Stimulated activated naive CD8-positive, alpha-beta T cell treated with anti-CD3 and anti-CD28 coated beads, Interleukin-15, amount 100 ng/mL, for 72 hours (primary cell): ENCODE data around the gene KEAP1.

ENCODE experiments used
- ATAC-seq: fragments of 150-1000 bp; cut with Tn5 transposase; 2 replicates; pipeline ENCODE4 v1.10.0; 2021; ENCODE audit warnings: mild to moderate bottlenecking, moderate library complexity
- DNase-seq, 2 donors: peaks; one replicate each; pipeline ENCODE4 v3.0.0; 2021 to 2022
- H3K27ac Mint-ChIP-seq, 2 donors: one replicate each; pipeline ENCODE4 v1.8.0; 2022; ENCODE audit warnings: mild to moderate bottlenecking in 2 of 2, mixed read lengths in 2 of 2, moderate library complexity in 2 of 2
- H3K27me3 Mint-ChIP-seq: one replicate; pipeline ENCODE4 v1.8.0; 2022; ENCODE audit warnings: mixed read lengths
- H3K4me1 Mint-ChIP-seq: one replicate; pipeline ENCODE4 v1.8.0; 2022; ENCODE audit warnings: mild to moderate bottlenecking, mixed read lengths
- H3K4me3 Mint-ChIP-seq, 2 donors: one replicate each; pipeline ENCODE4 v1.8.0; 2022; ENCODE audit warnings: mild to moderate bottlenecking in 2 of 2, mixed read lengths in 2 of 2, moderate library complexity in 1 of 2
- H3K9me3 Mint-ChIP-seq, 2 donors: one replicate each; pipeline ENCODE4 v1.8.0; 2022; ENCODE audit warnings: mixed read lengths in 2 of 2

Gene KEAP1

DNA sequence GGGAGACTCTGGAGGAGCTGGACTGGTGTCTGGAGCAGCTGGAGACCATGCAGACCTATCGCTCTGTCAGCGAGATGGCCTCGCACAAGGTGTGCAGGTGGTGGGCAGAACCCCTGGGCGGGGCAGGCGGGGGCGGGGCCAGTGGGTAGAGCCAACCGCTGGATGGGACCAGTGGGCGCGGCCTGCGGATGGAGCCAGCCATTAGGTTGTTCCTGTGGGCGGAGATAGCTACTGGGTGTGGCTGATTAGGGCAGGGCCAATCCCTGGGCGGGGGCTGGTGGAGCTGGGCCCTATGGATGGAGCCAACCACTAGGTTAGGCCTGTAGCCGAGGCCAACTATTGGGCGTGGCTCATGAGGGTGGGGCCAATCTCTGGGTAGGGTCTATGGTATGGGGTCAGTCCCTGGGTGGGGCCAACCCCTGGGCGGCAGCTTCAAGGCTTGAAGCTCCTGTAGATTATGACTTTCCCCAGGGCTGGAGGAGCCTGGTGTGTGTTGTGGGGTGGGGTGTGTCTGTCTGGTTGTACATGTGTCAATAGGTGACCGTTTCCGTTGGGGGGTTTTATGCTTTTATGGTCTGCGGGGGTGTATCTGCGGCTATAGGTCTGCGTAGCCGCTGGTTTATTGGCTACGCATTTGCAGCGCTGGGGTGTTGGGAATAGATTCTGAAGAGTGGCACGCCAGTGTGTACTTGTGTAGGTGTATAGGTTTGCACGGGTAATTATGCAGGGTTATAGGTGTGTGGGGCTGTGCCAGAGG, 52.1 kb downstream of the KEAP1 start:
- peaks cover 15% of the 10 kb centered on the region for H3K4me1 Mint-ChIP-seq
- ATAC-seq: no peak

DNA sequence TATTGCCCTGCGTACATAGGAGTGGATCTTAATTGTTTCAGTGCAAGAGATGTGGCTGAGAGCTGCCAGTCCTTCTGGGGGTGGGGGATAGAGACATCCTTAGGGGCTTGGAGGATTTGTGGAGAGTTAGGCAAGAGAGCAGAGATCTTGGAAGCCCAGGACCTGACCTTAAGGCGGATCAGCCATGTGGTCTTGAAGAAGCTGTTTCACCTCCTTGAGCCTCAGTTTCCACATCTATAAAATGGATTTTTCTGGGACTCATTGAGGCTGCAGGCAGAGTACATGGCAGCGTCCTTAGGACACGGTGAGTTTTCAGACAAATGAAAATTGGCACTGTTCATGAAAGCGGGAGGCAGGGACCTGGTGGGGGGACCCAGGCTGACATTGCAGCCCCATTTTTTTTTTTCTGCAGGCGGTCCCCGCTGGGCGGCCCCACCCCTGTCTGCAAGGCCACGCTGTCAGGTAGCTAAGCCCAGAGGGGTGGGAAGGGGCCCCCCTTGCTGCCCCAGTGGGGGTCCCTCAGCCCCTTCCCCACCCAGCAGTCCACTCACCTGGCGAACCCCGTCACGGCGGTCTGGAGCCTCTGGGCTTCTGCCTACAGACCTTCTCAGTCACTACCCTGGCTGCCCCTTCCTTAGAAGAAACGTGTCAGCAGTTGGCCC, 52.8 kb downstream of the KEAP1 start:
- DNase-seq (no peak), ATAC-seq (no peak)
- no peaks in the 10 kb centered on the region for H3K27me3 Mint-ChIP-seq
- no peaks in the 10 kb centered on the region for H3K9me3 Mint-ChIP-seq
- no peak overlapping the region for H3K27ac Mint-ChIP-seq
- no peak overlapping the region for H3K4me3 Mint-ChIP-seq
- peaks cover 15% of the 10 kb centered on the region for H3K4me1 Mint-ChIP-seq

More for the DNA sequence above, 52.1 kb downstream of the KEAP1 start:
- Mint-ChIP-seq H3K9me3 (no peaks in the 10 kb centered on the region), H3K27ac (no peak overlapping the region), H3K4me3 (no peak overlapping the region), H3K27me3 (no peaks in the 10 kb centered on the region)
- DNase-seq: no peak

GRCh38 chr19:10449037-10449436, 54.1 kb downstream of the KEAP1 start:
- Mint-ChIP-seq H3K27ac (no peak overlapping the region), H3K9me3 (no peaks in the 10 kb centered on the region), H3K4me3 (no peak overlapping the region), H3K27me3 (no peaks in the 10 kb centered on the region), H3K4me1 (peaks cover 15% of the 10 kb centered on the region)
- DNase-seq (no peak), ATAC-seq (no peak)

DNA sequence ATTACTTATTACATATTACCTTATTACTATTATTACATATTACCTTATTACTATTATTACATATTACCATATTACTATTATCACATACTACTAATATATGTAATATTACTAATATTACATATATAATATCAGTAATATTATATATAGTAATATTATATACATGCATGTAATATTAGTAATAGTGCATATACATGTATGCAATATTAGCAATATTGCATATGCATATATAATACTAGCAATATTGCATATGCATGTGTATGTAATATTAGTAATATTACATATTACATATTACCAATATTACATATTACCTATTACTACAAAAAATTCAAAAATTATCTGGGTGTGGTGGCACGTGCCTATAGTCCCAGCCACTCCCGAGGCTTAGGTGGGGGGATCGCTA, 60.5 kb downstream of the KEAP1 start:
- no peak for DNase-seq
- H3K27me3 Mint-ChIP-seq: no peaks in the 10 kb centered on the region
- H3K9me3 Mint-ChIP-seq: no peaks in the 10 kb centered on the region
- ATAC-seq: no peak
- no peak overlapping the region for H3K4me3 Mint-ChIP-seq
- H3K4me1 Mint-ChIP-seq: no peaks in the 10 kb centered on the region
- H3K27ac Mint-ChIP-seq: no peak overlapping the region

DNA sequence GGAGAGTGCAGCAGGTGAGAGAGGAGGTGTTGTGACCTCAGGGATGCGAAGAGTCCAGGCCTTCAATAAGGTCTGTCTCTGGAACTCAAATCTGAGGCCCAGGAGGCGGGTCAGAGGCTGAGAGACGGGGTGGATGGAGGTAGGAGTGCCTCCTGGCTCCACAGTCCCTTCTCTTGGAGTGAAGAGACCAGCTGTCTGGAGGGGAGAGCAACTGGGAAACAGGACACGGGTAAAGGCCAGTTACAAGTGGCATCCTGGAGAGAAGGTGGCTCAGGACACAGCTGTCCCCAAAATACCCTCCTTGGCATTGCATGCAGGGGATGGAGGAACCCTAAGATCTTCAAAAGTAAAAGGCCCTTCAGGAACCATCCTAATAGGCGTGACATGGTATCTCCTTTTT, 63.6 kb downstream of the KEAP1 start:
- Mint-ChIP-seq H3K9me3 (no peaks in the 10 kb centered on the region), H3K27ac (no peak overlapping the region), H3K4me3 (no peak overlapping the region), H3K4me1 (peaks cover 18% of the 10 kb centered on the region), H3K27me3 (no peaks in the 10 kb centered on the region)
- ATAC-seq (no peak), DNase-seq (no peak)
